HCT116 (cell line): ENCODE results near the gene KRTAP10-1. TPM values are rescaled to one million over a fixed set of nuclear protein-coding genes. Genes with fewer than 3 reads are reported as not detected.

ENCODE experiments used
- ATAC-seq: fragments of 200-7000 bp; cut with Tn5 transposase; 2 replicates; pipeline ENCODE4 v1.9.1; 2020; ENCODE audit warnings: mild to moderate bottlenecking, moderate library complexity
- BruUV-seq: library from RNA; stranded (reverse); fragments of 400-500 nt; replicated peaks from 2 replicates; lab custom pipeline; 2021; lab: Mats Ljungman, UMichigan
- CTCF ChIA-PET: fragments of 300-600 bp; sonication (Branson Sonifier 250); formaldehyde crosslinking; loops from one replicate; lab custom pipeline; 2021; ENCODE audit warnings: antibody characterized with exemption; lab: Charles Lee
- POLR2A ChIA-PET: fragments of 300-600, 350-600 bp; sonication (Branson Sonifier 250); formaldehyde crosslinking; loops from one replicate; lab custom pipeline; 2021; ENCODE audit warnings: antibody characterized with exemption; lab: Charles Lee
- RAD21 ChIA-PET, 2 experiments: fragments of 300-600 bp; sonication (Branson Sonifier 250); formaldehyde crosslinking; loops; one replicate each; lab custom pipeline; 2023; ENCODE audit warnings: low total read pairs in 2 of 2; ENCODE audit not compliant: uncharacterized antibody in 2 of 2, unreplicated experiment in 2 of 2, low non-redundant PET in 1 of 2; lab: Charles Lee
- DNase-seq: peaks from one replicate; pipeline ENCODE4 v3.0.0-alpha.2; 2010; ENCODE audit warnings: low read depth, low spot score
- H2AFZ ChIP-seq: fragments of 200-600 bp; shearing (Covaris generic), sonication (generic); 2 replicates; pipeline ENCODE4 v1.6.1; 2017; ENCODE audit warnings: low read depth, mixed run types, mixed read lengths, antibody characterized with exemption, low read length; ENCODE audit not compliant: poor library complexity, severe bottlenecking
- H3K27ac ChIP-seq: 2 replicates; pipeline ENCODE4 v1.5.1; 2012; ENCODE audit warnings: low read depth, low read length
- H3K27me3 ChIP-seq: fragments of 200-600 bp; sonication (generic); 2 replicates; pipeline ENCODE4 v1.6.1; 2016; ENCODE audit warnings: mixed run types, low read length, mixed read lengths; ENCODE audit not compliant: insufficient read depth
- H3K36me3 ChIP-seq, 2 experiments: fragments of 200-500 bp in 1 of 2; fragments of 200-600 bp in 1 of 2; sonication (Bioruptor generic) in 1 of 2; sonication (generic) in 1 of 2; 2 replicates each; pipeline versions ENCODE4 v1.5.1 to v1.6.1; 2014 to 2016; ENCODE audit warnings: low read length in 2 of 2, inconsistent platforms in 1 of 2, mixed read lengths in 1 of 2, mixed run types in 1 of 2; ENCODE audit not compliant: insufficient read depth in 2 of 2, control insufficient read depth in 1 of 2
- H3K4me1 ChIP-seq, 2 experiments: fragments of 200-600 bp in 1 of 2; sonication (generic) in 1 of 2; 2 replicates each; pipeline versions ENCODE4 v1.5.1 to v1.6.1; 2012 to 2017; ENCODE audit warnings: low read length in 2 of 2, inconsistent platforms in 1 of 2, mild to moderate bottlenecking in 1 of 2, mixed read lengths in 1 of 2, mixed run types in 1 of 2, moderate library complexity in 1 of 2; ENCODE audit not compliant: insufficient read depth in 2 of 2, control insufficient read depth in 1 of 2
- H3K4me2 ChIP-seq: fragments of 200-600 bp; sonication (generic); 2 replicates; pipeline ENCODE4 v1.6.1; 2017; ENCODE audit warnings: mixed run types, low read length, mixed read lengths
- H3K4me3 ChIP-seq, 2 experiments: fragments of 200-600 bp in 1 of 2; sonication (generic) in 1 of 2; replicated peaks in 1 of 2; 2 replicates each; pipeline ENCODE4 v1.5.1; 2011 to 2016; ENCODE audit warnings: low read length in 2 of 2, control low read depth in 1 of 2, low read depth in 1 of 2, mild to moderate bottlenecking in 1 of 2, mixed read lengths in 1 of 2, mixed run types in 1 of 2
- H3K79me2 ChIP-seq: fragments of 200-600 bp; sonication (generic); 2 replicates; pipeline ENCODE4 v1.6.1; 2017; ENCODE audit warnings: mild to moderate bottlenecking, mixed run types, low read length, moderate library complexity, mixed read lengths; ENCODE audit not compliant: insufficient read depth
- H3K9ac ChIP-seq: fragments of 200-600 bp; sonication (generic); 2 replicates; pipeline ENCODE4 v1.6.1; 2016; ENCODE audit warnings: low read length, mixed read lengths
- H3K9me2 ChIP-seq: fragments of 200-600 bp; sonication (generic), shearing (Covaris generic); 2 replicates; pipeline ENCODE4 v1.6.1; 2017; ENCODE audit warnings: mixed run types, mild to moderate bottlenecking, moderate library complexity; ENCODE audit not compliant: insufficient read depth
- H3K9me3 ChIP-seq, 2 experiments: fragments of 200-500 bp in 1 of 2; fragments of 200-600 bp in 1 of 2; sonication (Bioruptor generic) in 1 of 2; sonication (generic) in 1 of 2; 2 replicates each; pipeline ENCODE4 v1.6.1; 2014 to 2017; ENCODE audit warnings: low read length in 2 of 2, mixed read lengths in 2 of 2, inconsistent platforms in 1 of 2, low read depth in 1 of 2, mild to moderate bottlenecking in 1 of 2, mixed run types in 1 of 2, moderate library complexity in 1 of 2; ENCODE audit not compliant: control insufficient read depth in 1 of 2, insufficient read depth in 1 of 2
- H4K20me1 ChIP-seq: fragments of 200-600 bp; sonication (generic), shearing (Covaris generic); 2 replicates; pipeline ENCODE4 v1.6.1; 2017; ENCODE audit warnings: mixed run types, mild to moderate bottlenecking, moderate library complexity; ENCODE audit not compliant: insufficient read depth
- CBX3 ChIP-seq: IDR thresholded peaks from 2 replicates; pipeline ENCODE4 v1.6.1; 2012; ENCODE audit warnings: low read depth
- CEBPB ChIP-seq: IDR thresholded peaks from 2 replicates; pipeline ENCODE4 v1.6.1; 2012; ENCODE audit warnings: low read depth
- EZH2 ChIP-seq: fragments of 200-600 bp; sonication (generic); IDR thresholded peaks from 2 replicates; pipeline ENCODE4 v1.6.1; 2017; ENCODE audit warnings: antibody characterized with exemption, mixed run types
- EZH2phosphoT487 ChIP-seq: fragments of 200-600 bp; IDR thresholded peaks from 2 replicates; pipeline ENCODE4 v1.6.1; 2018; ENCODE audit warnings: antibody characterized with exemption, borderline replicate concordance
- FOSL1 ChIP-seq: IDR thresholded peaks from 2 replicates; pipeline ENCODE4 v1.6.1; 2012; ENCODE audit warnings: low read depth
- JUND ChIP-seq: IDR thresholded peaks from 2 replicates; pipeline ENCODE4 v1.6.1; 2012
- POLR2A ChIP-seq: IDR thresholded peaks from 2 replicates; pipeline ENCODE4 v1.7.0; 2011; ENCODE audit warnings: borderline replicate concordance; ENCODE audit not compliant: insufficient read depth, insufficient read length; ENCODE audit errors: extremely low read depth
- POLR2AphosphoS5 ChIP-seq: IDR thresholded peaks from 2 replicates; pipeline ENCODE4 v1.6.1; 2011; ENCODE audit warnings: mild to moderate bottlenecking, low read depth, low read length, moderate library complexity
- RAD21 ChIP-seq: IDR thresholded peaks from 2 replicates; pipeline ENCODE4 v1.6.1; 2012; ENCODE audit warnings: low read depth, mild to moderate bottlenecking
- SIN3A ChIP-seq: IDR thresholded peaks from 2 replicates; pipeline ENCODE4 v1.6.1; 2012; ENCODE audit warnings: low read depth
- YY1 ChIP-seq: IDR thresholded peaks from 2 replicates; pipeline ENCODE4 v1.6.1; 2011; ENCODE audit warnings: low read length, low read depth, moderate library complexity, mild to moderate bottlenecking; ENCODE audit not compliant: insufficient replicate concordance; ENCODE audit errors: extremely low read depth
- ZNF274 ChIP-seq: fragments of 200-500 bp; sonication (Bioruptor generic); IDR thresholded peaks from 2 replicates; pipeline ENCODE4 v1.6.1; 2014; ENCODE audit warnings: mild to moderate bottlenecking, low read depth, low read length, inconsistent platforms
- intact Hi-C: fragments of 100-400 bp; cut with micrococcal nuclease; formaldehyde crosslinking; loops from 2 replicates; pipeline ENCODE4 v1.10.0; 2022
- total RNA-seq: library from RNA; stranded (reverse); gene quantifications from one replicate; pipeline ENCODE4 v1.2.1, GENCODE V29; 2021; ENCODE audit not compliant: unreplicated experiment

Gene KRTAP10-1
- total RNA-seq, 1 experiment from 2014 or later: not detected

GRCh38 chr21:44532712-44533111 lies 7.3 kb downstream of the KRTAP10-1 start:
- CTCF ChIA-PET: interaction anchor here (1.2 kb wide), 1 partner anchor 210 kb away, joined by 3 read pairs; no protein-coding TSS in a partner anchor
- H3K9me2 ChIP-seq: no peaks in the 10 kb centered on the region
- intact Hi-C loops: no loop called here
- POLR2A ChIA-PET: no interaction called here
- TF ChIP-seq CBX3: no peak
- TF ChIP-seq JUND: no peak
- no peak for TF ChIP-seq CEBPB
- TF ChIP-seq ZNF274: no peak
- no peak for TF ChIP-seq FOSL1
- TF ChIP-seq YY1: no peak
- no peak for TF ChIP-seq POLR2AphosphoS5
- no peak for TF ChIP-seq POLR2A
- TF ChIP-seq RAD21: no peak
- TF ChIP-seq SIN3A: no peak
- no peak for TF ChIP-seq EZH2
- TF ChIP-seq EZH2phosphoT487: no peak
- TF ChIP-seq, all 23 proteins: peak for 0
- Histone ChIP-seq H3K9ac (no peak overlapping the region), H3K4me3 (no peak overlapping the region), H3K4me1 (no peaks in the 10 kb centered on the region), H3K27me3 (no peaks in the 10 kb centered on the region), H3K79me2 (no peaks in the 10 kb centered on the region), H2AFZ (no peak overlapping the region), H3K9me3 (no peaks in the 10 kb centered on the region), H3K36me3 (no peaks in the 10 kb centered on the region), H3K4me2 (no peak overlapping the region), H3K27ac (no peak overlapping the region), H4K20me1 (no peaks in the 10 kb centered on the region)
- RAD21 ChIA-PET: no interaction called here
- ATAC-seq (no peak), DNase-seq (no peak)
- BruUV-seq: no TSS peak
